Caco-2 (cell line): ENCODE data around the gene ELL2. TPM values are rescaled to one million over a fixed set of nuclear protein-coding genes. Genes with fewer than 3 reads are reported as not detected.

Experiments used
- BruUV-seq: library from RNA; stranded (reverse); fragments of 400-500 nt; replicated peaks from 2 replicates; lab custom pipeline; 2021; lab: Mats Ljungman, UMichigan
- CTCF ChIA-PET: fragments of 300-600 bp; sonication (Branson Sonifier 250); formaldehyde crosslinking; loops from one replicate; lab custom pipeline; 2022; ENCODE audit warnings: antibody characterized with exemption; lab: Charles Lee
- POLR2A ChIA-PET: fragments of 300-600 bp; sonication (Branson Sonifier 250); formaldehyde crosslinking; loops from one replicate; lab custom pipeline; 2022; ENCODE audit warnings: antibody characterized with exemption; lab: Charles Lee
- DNase-seq, 2 experiments: peaks; one replicate each; pipeline versions ENCODE4 v3.0.0 to v3.0.0-alpha.2; 2020 to 2022
- H3K27me3 ChIP-seq: replicated peaks from 2 replicates; pipeline ENCODE4 v1.6.0; 2011; ENCODE audit warnings: low read length; ENCODE audit not compliant: control insufficient read depth, insufficient read depth
- H3K36me3 ChIP-seq: 2 replicates; pipeline ENCODE4 v1.5.1; 2011; ENCODE audit warnings: low read length; ENCODE audit not compliant: control insufficient read depth, insufficient read depth
- H3K4me1 ChIP-seq: fragments of 250-450 bp; sonication (Bioruptor Pico); 2 replicates; pipeline ENCODE4 v1.5.1; 2020; ENCODE audit warnings: mild to moderate bottlenecking
- H3K4me3 ChIP-seq: 2 replicates; pipeline ENCODE4 v1.5.1; 2011; ENCODE audit warnings: low read depth, mild to moderate bottlenecking, control low read depth, low read length
- H3K9me3 ChIP-seq: fragments of 250-450 bp; sonication (Bioruptor Pico); 2 replicates; pipeline ENCODE4 v1.5.1; 2020; ENCODE audit warnings: mild to moderate bottlenecking, moderate library complexity
- H3K27ac Mint-ChIP-seq: one replicate; pipeline ENCODE4 v1.8.0; 2022; ENCODE audit warnings: mixed read lengths; ENCODE audit not compliant: unreplicated experiment
- H3K27me3 Mint-ChIP-seq: one replicate; pipeline ENCODE4 v1.8.0; 2022; ENCODE audit warnings: mixed read lengths; ENCODE audit not compliant: insufficient read depth, unreplicated experiment
- H3K36me3 Mint-ChIP-seq: one replicate; pipeline ENCODE4 v1.8.0; 2022; ENCODE audit warnings: mild to moderate bottlenecking, mixed read lengths; ENCODE audit not compliant: insufficient read depth, unreplicated experiment
- H3K4me1 Mint-ChIP-seq: one replicate; pipeline ENCODE4 v1.8.0; 2022; ENCODE audit warnings: low read depth, mixed read lengths; ENCODE audit not compliant: unreplicated experiment
- H3K4me3 Mint-ChIP-seq: one replicate; pipeline ENCODE4 v1.8.0; 2022; ENCODE audit warnings: mild to moderate bottlenecking, moderate library complexity, mixed read lengths; ENCODE audit not compliant: unreplicated experiment
- H3K9me3 Mint-ChIP-seq: one replicate; pipeline ENCODE4 v1.8.0; 2022; ENCODE audit warnings: mixed read lengths; ENCODE audit not compliant: unreplicated experiment
- intact Hi-C: fragments of 100-400 bp; cut with micrococcal nuclease; formaldehyde crosslinking; loops from one replicate; pipeline ENCODE4 v1.10.0; 2022; ENCODE audit not compliant: unreplicated experiment
- total RNA-seq: library from RNA; stranded (reverse); gene quantifications from 2 replicates; pipeline ENCODE4 v1.2.3, GENCODE V29; 2022
- TF ChIP-seq, protein P1 (sequence below), 2 experiments: fragments of 200-600 bp in 1 of 2; IDR thresholded peaks; 1 replicate in 1 of 2; 2 replicates in 1 of 2; pipeline versions ENCODE4 v1.5.1 to v1.8.0; 2011 to 2022; ENCODE audit warnings: antibody characterized with exemption in 1 of 2, control low read depth in 1 of 2, inconsistent platforms in 1 of 2, low read depth in 1 of 2, low read length in 1 of 2, mild to moderate bottlenecking in 1 of 2, moderate library complexity in 1 of 2; ENCODE audit not compliant: insufficient read depth in 1 of 2, severe bottlenecking in 1 of 2, unreplicated experiment in 1 of 2

The ELL2 gene
- total RNA-seq, 1 experiment from 2014 or later = 81.0 TPM

- no TSS peak for BruUV-seq
- ChIA-PET POLR2A (no interaction called here), CTCF (interaction anchor here (0.8 kb wide), 1 partner anchor 60 kb away, joined by 3 read pairs; no protein-coding TSS in a partner anchor)
- H3K36me3 ChIP-seq = no peaks in the 10 kb centered on the region
- intact Hi-C loops = loop anchor here (10.0 kb wide), 1 partner anchor 286 kb away; the partner anchor contains the start of genes ARSK and SKIC3
- Mint-ChIP-seq H3K4me1 (no peaks in the 10 kb centered on the region), H3K27ac (no peak overlapping the region), H3K9me3 (no peaks in the 10 kb centered on the region), H3K27me3 (no peaks in the 10 kb centered on the region), H3K36me3 (no peaks in the 10 kb centered on the region), H3K4me3 (no peak overlapping the region)
- no peaks in the 10 kb centered on the region for H3K4me1 ChIP-seq
- no peak overlapping the region for H3K4me3 ChIP-seq
- no peaks in the 10 kb centered on the region for H3K27me3 ChIP-seq
- no peaks in the 10 kb centered on the region for H3K9me3 ChIP-seq
- no peak for DNase-seq
- TF ChIP-seq, protein P1, sequence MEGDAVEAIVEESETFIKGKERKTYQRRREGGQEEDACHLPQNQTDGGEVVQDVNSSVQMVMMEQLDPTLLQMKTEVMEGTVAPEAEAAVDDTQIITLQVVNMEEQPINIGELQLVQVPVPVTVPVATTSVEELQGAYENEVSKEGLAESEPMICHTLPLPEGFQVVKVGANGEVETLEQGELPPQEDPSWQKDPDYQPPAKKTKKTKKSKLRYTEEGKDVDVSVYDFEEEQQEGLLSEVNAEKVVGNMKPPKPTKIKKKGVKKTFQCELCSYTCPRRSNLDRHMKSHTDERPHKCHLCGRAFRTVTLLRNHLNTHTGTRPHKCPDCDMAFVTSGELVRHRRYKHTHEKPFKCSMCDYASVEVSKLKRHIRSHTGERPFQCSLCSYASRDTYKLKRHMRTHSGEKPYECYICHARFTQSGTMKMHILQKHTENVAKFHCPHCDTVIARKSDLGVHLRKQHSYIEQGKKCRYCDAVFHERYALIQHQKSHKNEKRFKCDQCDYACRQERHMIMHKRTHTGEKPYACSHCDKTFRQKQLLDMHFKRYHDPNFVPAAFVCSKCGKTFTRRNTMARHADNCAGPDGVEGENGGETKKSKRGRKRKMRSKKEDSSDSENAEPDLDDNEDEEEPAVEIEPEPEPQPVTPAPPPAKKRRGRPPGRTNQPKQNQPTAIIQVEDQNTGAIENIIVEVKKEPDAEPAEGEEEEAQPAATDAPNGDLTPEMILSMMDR (IDR thresholded peaks at IDR 0.05; ENCODE audit: insufficient read depth in 1 of 2, low read depth in 1 of 2, low read length in 1 of 2, severe bottlenecking in 1 of 2, unreplicated experiment in 1 of 2) = no peak
These were observed 120.5 kb downstream of the ELL2 start for GRCh38 chr5:95840956-95841705.

- TF ChIP-seq, protein P1 (IDR thresholded peaks at IDR 0.05; ENCODE audit: insufficient read depth in 1 of 2, low read depth in 1 of 2, low read length in 1 of 2, severe bottlenecking in 1 of 2, unreplicated experiment in 1 of 2) = no peak
- no TSS peak for BruUV-seq
- Histone ChIP-seq H3K9me3 (no peaks in the 10 kb centered on the region), H3K4me3 (no peak overlapping the region), H3K27me3 (no peaks in the 10 kb centered on the region), H3K36me3 (no peaks in the 10 kb centered on the region), H3K4me1 (no peaks in the 10 kb centered on the region)
- Mint-ChIP-seq H3K9me3 (no peaks in the 10 kb centered on the region), H3K36me3 (peaks cover 5% of the 10 kb centered on the region), H3K4me1 (peaks cover 5% of the 10 kb centered on the region), H3K27ac (no peak overlapping the region), H3K27me3 (no peaks in the 10 kb centered on the region), H3K4me3 (no peak overlapping the region)
- DNase-seq = no peak
- POLR2A ChIA-PET = no interaction called here
- CTCF ChIA-PET = interaction anchor here (0.7 kb wide), 1 partner anchor 487 kb away, joined by 4 read pairs; no protein-coding TSS in a partner anchor
- intact Hi-C loops = loop anchor here (10.0 kb wide), 1 partner anchor 285 kb away; the partner anchor contains the start of genes ARSK and SKIC3
These were observed 122.0 kb downstream of the ELL2 start for GRCh38 chr5:95839658-95840057.

DNA sequence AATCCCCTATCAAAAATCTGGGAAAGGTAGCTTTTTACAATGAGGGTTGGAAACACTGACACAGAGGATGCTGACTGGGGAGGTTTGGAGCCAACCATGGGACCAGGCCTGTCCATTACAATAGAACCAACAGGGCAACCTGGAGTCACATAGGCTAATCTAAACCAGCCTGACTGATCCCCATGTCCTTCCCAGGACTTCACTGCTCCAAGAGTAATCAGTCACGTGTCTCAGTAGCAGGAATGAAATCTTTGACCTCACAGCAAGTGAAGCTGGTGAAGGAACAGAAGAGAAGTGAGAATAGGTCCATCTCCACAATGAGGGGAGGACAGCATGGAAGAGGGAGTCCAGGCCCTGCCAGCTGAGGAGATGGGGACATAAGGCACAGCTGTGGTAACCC is 123.1 kb downstream of the ELL2 start:
- Mint-ChIP-seq H3K27ac (no peak overlapping the region), H3K27me3 (no peaks in the 10 kb centered on the region), H3K4me1 (peaks cover 14% of the 10 kb centered on the region), H3K9me3 (no peaks in the 10 kb centered on the region), H3K36me3 (peaks cover 8% of the 10 kb centered on the region), H3K4me3 (no peak overlapping the region)
- H3K36me3 ChIP-seq = no peaks in the 10 kb centered on the region
- BruUV-seq = no TSS peak
- no peaks in the 10 kb centered on the region for H3K9me3 ChIP-seq
- CTCF ChIA-PET = interaction anchor here (1.2 kb wide), 1 partner anchor 8 kb away, joined by 3 read pairs; no protein-coding TSS in a partner anchor
- no peak overlapping the region for H3K4me3 ChIP-seq
- no peak for DNase-seq
- TF ChIP-seq, protein P1 (IDR thresholded peaks at IDR 0.05; ENCODE audit: insufficient read depth in 1 of 2, low read depth in 1 of 2, low read length in 1 of 2, severe bottlenecking in 1 of 2, unreplicated experiment in 1 of 2) = no peak
- no peaks in the 10 kb centered on the region for H3K4me1 ChIP-seq
- no peaks in the 10 kb centered on the region for H3K27me3 ChIP-seq
- intact Hi-C loops = no loop called here
- POLR2A ChIA-PET = no interaction called here
